ENCODE data around the gene FKBP4. TPM values are rescaled to one million over a fixed set of nuclear protein-coding genes. Genes with fewer than 3 reads are reported as not detected.

FKBP4 gene
- total and polyA plus RNA-seq, 4 donors = 21.3 to 38.7 (median 31.6) TPM

GRCh38 chr12:2805143-2805520, 10.4 kb downstream of the FKBP4 start:
- Histone ChIP-seq H3K27ac (ENCODE audit: low read depth in 1 of 2, low read length in 2 of 2) (no peak overlapping the region), H3K4me1 (ENCODE audit: control insufficient read depth in 4 of 4, insufficient read depth in 4 of 4, low read length in 3 of 4) (peaks cover 0 to 11% (median 10%) of the 10 kb centered on the region in 4 donors), H3K27me3 (ENCODE audit: control insufficient read depth in 4 of 4, insufficient read depth in 4 of 4, low read length in 3 of 4) (no peaks in the 10 kb centered on the region), H3K9ac (ENCODE audit: low read depth in 1 of 2, low read length in 2 of 2) (no peak overlapping the region), H3K4me3 (ENCODE audit: low read depth in 1 of 3, low read length in 3 of 3) (no peak overlapping the region), H3K9me3 (ENCODE audit: control insufficient read depth in 4 of 4, low read length in 3 of 4) (no peaks in the 10 kb centered on the region), H3K36me3 (ENCODE audit: control insufficient read depth in 4 of 4, insufficient read depth in 3 of 4, low read depth in 1 of 4, low read length in 3 of 4) (peaks cover 15 to 43% (median 31%) of the 10 kb centered on the region in 4 donors)
- DNase-seq (ENCODE audit: low spot score) = no peak
- 65% methylated on average over 2 of the region's 2 CpGs for WGBS
- no peak for TF ChIP-seq FOXA1 (IDR thresholded peaks at IDR 0.05)
- no peak for TF ChIP-seq RAD21 (IDR thresholded peaks at IDR 0.05)
- no peak for TF ChIP-seq JUND (IDR thresholded peaks at IDR 0.05)
- no peak for TF ChIP-seq HNF4A (conservative IDR thresholded peaks at IDR 0.05)
- no peak for TF ChIP-seq GABPA (IDR thresholded peaks at IDR 0.05 in 1 of 2, conservative IDR thresholded peaks at IDR 0.05 in 1 of 2)
- no peak for TF ChIP-seq RXRA (IDR thresholded peaks at IDR 0.05)
- no peak for TF ChIP-seq MAX (IDR thresholded peaks at IDR 0.05)
- no peak for TF ChIP-seq CTCF (IDR thresholded peaks at IDR 0.05; ENCODE audit: low read depth, low read length, missing input control)
- no peak for TF ChIP-seq SP1 (IDR thresholded peaks at IDR 0.05)
- no peak for TF ChIP-seq YY1 (IDR thresholded peaks at IDR 0.05)
- TF ChIP-seq REST (IDR thresholded peaks at IDR 0.05) = no peak
- no peak for TF ChIP-seq HNF4G (IDR thresholded peaks at IDR 0.05)

- no peak overlapping the region for H3K4me3 ChIP-seq (ENCODE audit: low read depth in 1 of 3, low read length in 3 of 3)
- TF ChIP-seq NR2F2 (IDR thresholded peaks at IDR 0.05) (no peak), SP1 (IDR thresholded peaks at IDR 0.05) (no peak), RXRA (IDR thresholded peaks at IDR 0.05) (no peak), FOXA2 (IDR thresholded peaks at IDR 0.05) (no peak), ATF3 (IDR thresholded peaks at IDR 0.05) (no peak), HNF4G (IDR thresholded peaks at IDR 0.05) (no peak), ZBTB33 (IDR thresholded peaks at IDR 0.05) (no peak), CTCF (IDR thresholded peaks at IDR 0.05; ENCODE audit: low read depth, low read length, missing input control) (no peak), JUND (IDR thresholded peaks at IDR 0.05) (no peak), HNF4A (conservative IDR thresholded peaks at IDR 0.05) (no peak), REST (IDR thresholded peaks at IDR 0.05) (no peak), TAF1 (conservative IDR thresholded peaks at IDR 0.05) (no peak), YY1 (IDR thresholded peaks at IDR 0.05) (no peak), MAX (IDR thresholded peaks at IDR 0.05) (no peak), RAD21 (IDR thresholded peaks at IDR 0.05) (no peak), GABPA (IDR thresholded peaks at IDR 0.05 in 1 of 2, conservative IDR thresholded peaks at IDR 0.05 in 1 of 2) (no peak)
These were observed 11.9 kb downstream of the FKBP4 start for GRCh38 chr12:2806700-2807099.

More at GRCh38 chr12:2806700-2807099, 11.9 kb downstream of the FKBP4 start:
- H3K27me3 ChIP-seq (ENCODE audit: control insufficient read depth in 4 of 4, insufficient read depth in 4 of 4, low read length in 3 of 4) = no peaks in the 10 kb centered on the region
- H3K4me1 ChIP-seq (ENCODE audit: control insufficient read depth in 4 of 4, insufficient read depth in 4 of 4, low read length in 3 of 4) = peaks cover 0 to 12% (median 10%) of the 10 kb centered on the region in 4 donors
- no peak overlapping the region for H3K9ac ChIP-seq (ENCODE audit: low read depth in 1 of 2, low read length in 2 of 2)
- WGBS = 82% methylated on average over 6 of the region's 6 CpGs
- H3K9me3 ChIP-seq (ENCODE audit: control insufficient read depth in 4 of 4, low read length in 3 of 4) = no peaks in the 10 kb centered on the region
- DNase-seq (ENCODE audit: low spot score) = no peak
- H3K36me3 ChIP-seq (ENCODE audit: control insufficient read depth in 4 of 4, insufficient read depth in 3 of 4, low read depth in 1 of 4, low read length in 3 of 4) = peaks cover 9 to 27% (median 17%) of the 10 kb centered on the region in 4 donors
- no peak overlapping the region for H3K27ac ChIP-seq (ENCODE audit: low read depth in 1 of 2, low read length in 2 of 2)
